BLaER1 (cell line): ENCODE data around the gene ORC3.
"Not testable (repeated sequence)": the region's sequence is repeated elsewhere in the genome, so short reads cannot be mapped to it uniquely, and the experiment has no call there.

ENCODE experiments used
- H3K27ac ChIP-seq: shearing (Covaris generic); formaldehyde crosslinking; 2 replicates; pipeline ENCODE4 v1.8.1; 2022
- H3K27me3 ChIP-seq: shearing (Covaris generic); formaldehyde crosslinking; 2 replicates; pipeline ENCODE4 v1.8.1; 2022
- H3K36me3 ChIP-seq: shearing (Covaris generic); formaldehyde crosslinking; 2 replicates; pipeline ENCODE4 v1.8.1; 2022
- H3K4me1 ChIP-seq: shearing (Covaris generic); formaldehyde crosslinking; 2 replicates; pipeline ENCODE4 v1.8.1; 2022
- H3K4me2 ChIP-seq: shearing (Covaris generic); formaldehyde crosslinking; 2 replicates; pipeline ENCODE4 v1.8.1; 2022
- H3K4me3 ChIP-seq: shearing (Covaris generic); formaldehyde crosslinking; 2 replicates; pipeline ENCODE4 v1.8.1; 2022
- H3K9ac ChIP-seq: shearing (Covaris generic); formaldehyde crosslinking; 2 replicates; pipeline ENCODE4 v1.8.1; 2022
- H3K9me3 ChIP-seq: shearing (Covaris generic); formaldehyde crosslinking; 2 replicates; pipeline ENCODE4 v1.8.1; 2022
- H4K20me1 ChIP-seq: shearing (Covaris generic); formaldehyde crosslinking; 2 replicates; pipeline ENCODE4 v1.8.1; 2022
- Cebpa-rat ChIP-seq: shearing (Covaris generic); IDR thresholded peaks from 2 replicates; pipeline ENCODE4 v1.8.1; 2022

The ORC3 gene

GRCh38 chr6:87669051-87669450 lies 79.1 kb downstream of the ORC3 start:
- no peak overlapping the region for H3K4me3 ChIP-seq
- H3K4me2 ChIP-seq, result no peak overlapping the region
- TF ChIP-seq Cebpa-rat, result no peak
- peaks cover 19% of the 10 kb centered on the region; the same call in 1 of the 2 replicates for H3K36me3 ChIP-seq
- H4K20me1 ChIP-seq, result no peaks in the 10 kb centered on the region
- no peaks in the 10 kb centered on the region for H3K4me1 ChIP-seq
- no peaks in the 10 kb centered on the region for H3K9me3 ChIP-seq
- H3K9ac ChIP-seq, result no peak overlapping the region
- no peak overlapping the region for H3K27ac ChIP-seq
- H3K27me3 ChIP-seq, result no peaks in the 10 kb centered on the region

- no peaks in the 10 kb centered on the region for H4K20me1 ChIP-seq
- H3K9ac ChIP-seq, result no peak overlapping the region
- H3K4me2 ChIP-seq, result no peak overlapping the region
- TF ChIP-seq Cebpa-rat, result no peak
- peaks cover 28% of the 10 kb centered on the region for H3K36me3 ChIP-seq
- H3K4me3 ChIP-seq, result no peak overlapping the region
- no peaks in the 10 kb centered on the region for H3K9me3 ChIP-seq
- H3K27ac ChIP-seq, result no peak overlapping the region
- H3K27me3 ChIP-seq, result no peaks in the 10 kb centered on the region
- no peaks in the 10 kb centered on the region for H3K4me1 ChIP-seq
These were observed 80.8 kb downstream of the ORC3 start for GRCh38 chr6:87670707-87671106.

GRCh38 chr6:87671555-87672029 lies 81.7 kb downstream of the ORC3 start:
- TF ChIP-seq Cebpa-rat, result no peak

GRCh38 chr6:87672641-87673040 lies 82.7 kb downstream of the ORC3 start:
- H3K4me3 ChIP-seq, result no peak overlapping the region
- H3K4me1 ChIP-seq, result no peaks in the 10 kb centered on the region
- no peak overlapping the region for H3K4me2 ChIP-seq
- H3K36me3 ChIP-seq, result peaks cover 41% of the 10 kb centered on the region
- H3K27ac ChIP-seq, result no peak overlapping the region
- no peaks in the 10 kb centered on the region for H3K9me3 ChIP-seq
- TF ChIP-seq Cebpa-rat, result no peak
- no peaks in the 10 kb centered on the region for H3K27me3 ChIP-seq
- no peaks in the 10 kb centered on the region for H4K20me1 ChIP-seq
- no peak overlapping the region for H3K9ac ChIP-seq

More at GRCh38 chr6:87671555-87672029, 81.7 kb downstream of the ORC3 start:
- no peak overlapping the region for H3K9ac ChIP-seq
- no peak overlapping the region for H3K27ac ChIP-seq
- H3K4me3 ChIP-seq, result no peak overlapping the region
- no peaks in the 10 kb centered on the region for H3K4me1 ChIP-seq
- H3K9me3 ChIP-seq, result no peaks in the 10 kb centered on the region
- no peaks in the 10 kb centered on the region for H4K20me1 ChIP-seq
- H3K27me3 ChIP-seq, result no peaks in the 10 kb centered on the region
- H3K36me3 ChIP-seq, result peaks cover 33% of the 10 kb centered on the region
- no peak overlapping the region for H3K4me2 ChIP-seq

- Histone ChIP-seq H4K20me1 (no peaks in the 10 kb centered on the region), H3K9me3 (no peaks in the 10 kb centered on the region), H3K36me3 (peaks cover 45% of the 10 kb centered on the region), H3K4me2 (no peak overlapping the region), H3K4me1 (no peaks in the 10 kb centered on the region), H3K27ac (no peak overlapping the region), H3K4me3 (no peak overlapping the region), H3K27me3 (no peaks in the 10 kb centered on the region), H3K9ac (no peak overlapping the region)
- TF ChIP-seq Cebpa-rat, result no peak
These were observed 83.3 kb downstream of the ORC3 start for GRCh38 chr6:87673237-87673636.

- Histone ChIP-seq H3K36me3 (peaks cover 45% of the 10 kb centered on the region), H3K27me3 (no peaks in the 10 kb centered on the region), H3K4me1 (no peaks in the 10 kb centered on the region), H3K9me3 (no peaks in the 10 kb centered on the region), H3K4me2 (no peak overlapping the region), H4K20me1 (peaks cover 1% of the 10 kb centered on the region; the same call in 1 of the 2 replicates), H3K4me3 (no peak overlapping the region), H3K27ac (no peak overlapping the region), H3K9ac (no peak overlapping the region)
- no peak for TF ChIP-seq Cebpa-rat
These were observed 84.4 kb downstream of the ORC3 start for GRCh38 chr6:87674290-87674689.

- TF ChIP-seq Cebpa-rat, result no peak
- Histone ChIP-seq H3K36me3 (peaks cover 46% of the 10 kb centered on the region), H3K4me1 (no peaks in the 10 kb centered on the region), H3K27me3 (no peaks in the 10 kb centered on the region), H4K20me1 (peaks cover 10% of the 10 kb centered on the region; the same call in 1 of the 2 replicates), H3K9ac (no peak overlapping the region), H3K4me2 (no peak overlapping the region), H3K9me3 (no peaks in the 10 kb centered on the region), H3K27ac (no peak overlapping the region), H3K4me3 (no peak overlapping the region)
These were observed 85.2 kb downstream of the ORC3 start for GRCh38 chr6:87675004-87675681.

- Histone ChIP-seq H3K9me3 (no peaks in the 10 kb centered on the region), H3K27me3 (no peaks in the 10 kb centered on the region)
These were observed 92.4 kb downstream of the ORC3 start for GRCh38 chr6:87682310-87682709.

GRCh38 chr6:87683890-87684289 lies 94.0 kb downstream of the ORC3 start:
- Histone ChIP-seq H3K27me3 (no peaks in the 10 kb centered on the region), H3K9me3 (no peaks in the 10 kb centered on the region), H3K4me2 (no peak overlapping the region), H3K9ac (no peak overlapping the region), H3K4me3 (no peak overlapping the region), H4K20me1 (peaks cover 81% of the 10 kb centered on the region), H3K4me1 (no peaks in the 10 kb centered on the region), H3K36me3 (peaks cover 6% of the 10 kb centered on the region; the same call in 1 of the 2 replicates), H3K27ac (no peak overlapping the region)
- no peak for TF ChIP-seq Cebpa-rat

More at GRCh38 chr6:87682310-87682709, 92.4 kb downstream of the ORC3 start:
- H3K4me1 ChIP-seq, result no peaks in the 10 kb centered on the region
- no peak overlapping the region for H3K4me2 ChIP-seq
- TF ChIP-seq Cebpa-rat, result no peak
- H3K4me3 ChIP-seq, result no peak overlapping the region
- peaks cover 11% of the 10 kb centered on the region; the same call in 1 of the 2 replicates for H3K36me3 ChIP-seq
- H3K27ac ChIP-seq, result no peak overlapping the region
- H4K20me1 ChIP-seq, result peaks cover 66% of the 10 kb centered on the region
- H3K9ac ChIP-seq, result no peak overlapping the region

- no peaks in the 10 kb centered on the region for H3K9me3 ChIP-seq
- peaks cover 13% of the 10 kb centered on the region; the same call in 1 of the 2 replicates for H3K36me3 ChIP-seq
- peaks cover 83% of the 10 kb centered on the region for H4K20me1 ChIP-seq
- H3K27ac ChIP-seq, result no peak overlapping the region
- no peaks in the 10 kb centered on the region for H3K27me3 ChIP-seq
- no peak overlapping the region for H3K4me2 ChIP-seq
- H3K4me1 ChIP-seq, result no peaks in the 10 kb centered on the region
- no peak overlapping the region for H3K4me3 ChIP-seq
- TF ChIP-seq Cebpa-rat, result no peak
- no peak overlapping the region for H3K9ac ChIP-seq
These were observed 95.1 kb downstream of the ORC3 start for GRCh38 chr6:87684895-87685654.

GRCh38 chr6:87686636-87687205 lies 96.8 kb downstream of the ORC3 start:
- H4K20me1 ChIP-seq, result peaks cover 97% of the 10 kb centered on the region
- not testable (repeated sequence) for H3K9ac ChIP-seq, H3K4me3 ChIP-seq, H3K4me1 ChIP-seq, H3K4me2 ChIP-seq, H3K27ac ChIP-seq, H3K27me3 ChIP-seq, H3K9me3 ChIP-seq
- peaks cover 13% of the 10 kb centered on the region; the same call in 1 of the 2 replicates for H3K36me3 ChIP-seq
